Kidney (tissue), 14 donors: ENCODE measurements around the gene TRERF1. TPM values are rescaled to one million over a fixed set of nuclear protein-coding genes. Genes with fewer than 3 reads are reported as not detected.

Experiments
- DNase-seq, 5 donors: peaks; one replicate each; pipeline ENCODE4 v3.0.0-alpha.2; 2013 to 2020
- FAIRE-seq: peaks from 2 replicates; lab custom pipeline; 2012; peaks lifted over from hg19 to GRCh38; lab: Jason Lieb, UNC
- H3K27ac ChIP-seq, 2 donors: one replicate each; pipeline ENCODE4 v1.7.0; 2013; ENCODE audit warnings: low read depth in 2 of 2, low read length in 2 of 2, inconsistent platforms in 1 of 2
- H3K27me3 ChIP-seq: one replicate; pipeline ENCODE4 v1.7.1; 2013; ENCODE audit warnings: low read length, inconsistent platforms; ENCODE audit not compliant: control insufficient read depth, insufficient read depth
- H3K36me3 ChIP-seq, 3 donors: one replicate each; pipeline versions ENCODE4 v1.7.0 to v1.7.1; 2013; ENCODE audit warnings: low read length in 3 of 3, control low read depth in 1 of 3, inconsistent platforms in 1 of 3; ENCODE audit not compliant: insufficient read depth in 3 of 3, control insufficient read depth in 2 of 3
- H3K4me1 ChIP-seq, 3 donors: one replicate each; pipeline versions ENCODE4 v1.7.0 to v1.7.1; 2013; ENCODE audit warnings: low read length in 3 of 3, inconsistent platforms in 1 of 3, low read depth in 1 of 3; ENCODE audit not compliant: control insufficient read depth in 2 of 3, insufficient read depth in 2 of 3
- H3K4me3 ChIP-seq, 3 donors: one replicate each; pipeline versions ENCODE4 v1.7.0 to v1.8.1; 2013; ENCODE audit warnings: low read length in 3 of 3, control low read depth in 1 of 3, inconsistent platforms in 1 of 3
- H3K9ac ChIP-seq, 3 donors: one replicate each; pipeline versions ENCODE4 v1.7.0 to v1.7.1; 2013; ENCODE audit warnings: low read length in 3 of 3, control low read depth in 1 of 3, inconsistent platforms in 1 of 3
- H3K9me3 ChIP-seq, 3 donors: one replicate each; pipeline versions ENCODE4 v1.7.0 to v1.7.1; 2013; ENCODE audit warnings: low read length in 3 of 3, control low read depth in 1 of 3, inconsistent platforms in 1 of 3; ENCODE audit not compliant: control insufficient read depth in 2 of 3, insufficient read depth in 1 of 3
- CTCF ChIP-seq: IDR thresholded peaks from 3 replicates; pipeline ENCODE4 v1.5.1; 2012; ENCODE audit warnings: mild to moderate bottlenecking, moderate library complexity, borderline replicate concordance; ENCODE audit not compliant: insufficient read depth; ENCODE audit errors: extremely low read depth
- intact Hi-C: fragments of 100-400 bp; cut with DNase I; formaldehyde crosslinking; loops from one replicate; pipeline ENCODE4 v1.11.1; 2022
- polyA plus RNA-seq: library from polyadenylated mRNA; stranded (reverse); fragments of 350-450 nt; fragmentation: Illumina TruSeq; extraction: RNeasy Lipid Tissue Mini Kit (QIAGEN cat#74804); gene quantifications from one replicate; pipeline ENCODE4 v1.2.3, GENCODE V29; 2014; ENCODE audit warnings: low read depth, low replicate concordance; ENCODE audit not compliant: insufficient read depth
- total RNA-seq: library from RNA; stranded (reverse); fragmentation: NEBNext Ultra II Directional; extraction: Animal tissue kit (Norgen Biotek cat#: 25700); gene quantifications from one replicate; pipeline ENCODE4 v1.2.1, GENCODE V29; 2021
- donor health status: control.
- donor health status: control.
- donor health status: control.
- donor health status: control.
- donor health status: control.
- donor health status: DM: yes; HTN: yes; CAD: no.
- donor health status: Normal renal cell carcinoma (clear cell type).

TRERF1 gene
- total and polyA plus RNA-seq, 2 donors from 2014 or later, result 1.5 to 8.4 TPM

- Histone ChIP-seq H3K9ac (peak overlapping the region in 1 of 3 donors; percentile 55), H3K27me3 (no peaks in the 10 kb centered on the region), H3K36me3 (no peaks in the 10 kb centered on the region), H3K9me3 (no peaks in the 10 kb centered on the region), H3K27ac (peak overlapping the region; percentile 44 to 73), H3K4me3 (peak overlapping the region in 1 of 3 donors; percentile 23), H3K4me1 (peaks cover 7 to 18% (median 12%) of the 10 kb centered on the region in 3 donors)
- intact Hi-C loops, result no loop called here
- TF ChIP-seq CTCF, result no peak
- DNase-seq (peak in 1 of 5 donors; percentile 14), FAIRE-seq (no peak)
Observed at GRCh38 chr6:42227173-42227850, 224.4 kb downstream of the TRERF1 start.

DNA sequence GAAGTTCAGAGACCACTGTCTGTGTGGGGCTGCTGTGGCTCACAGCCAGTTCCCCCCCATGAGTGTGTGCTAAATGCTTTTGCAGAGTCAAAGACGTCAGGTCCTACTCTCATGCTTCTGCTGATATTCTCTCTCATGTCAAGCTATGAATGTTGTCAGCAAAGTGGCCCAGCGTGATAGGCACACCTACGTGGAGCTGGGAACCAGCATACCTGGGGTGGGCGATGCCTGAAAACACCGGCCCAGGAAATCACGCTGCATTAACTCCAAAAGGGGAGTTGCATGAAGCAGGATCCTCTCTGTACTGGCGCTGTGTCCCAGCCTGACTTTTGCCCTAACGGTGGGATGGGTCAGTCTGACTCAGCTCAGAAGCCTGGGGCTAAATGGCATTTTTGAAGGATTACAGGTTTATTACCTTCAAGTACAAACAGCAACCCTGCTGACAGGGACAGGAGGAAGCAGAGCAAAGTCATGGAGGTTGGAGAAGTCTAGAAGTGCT, 225.0 kb downstream of the TRERF1 start:
- FAIRE-seq (no peak), DNase-seq (peak in 4 of 5 donors; percentile 27 to 86 (median 46))
- Histone ChIP-seq H3K36me3 (no peaks in the 10 kb centered on the region), H3K9ac (peak overlapping the region in 1 of 3 donors; percentile 55), H3K27ac (peak overlapping the region; percentile 44 to 73), H3K4me1 (peaks cover 7 to 18% (median 12%) of the 10 kb centered on the region in 3 donors), H3K27me3 (no peaks in the 10 kb centered on the region), H3K9me3 (no peaks in the 10 kb centered on the region), H3K4me3 (peak overlapping the region in 1 of 3 donors; percentile 23)
- no peak for TF ChIP-seq CTCF
- intact Hi-C loops, result no loop called here

- no peaks in the 10 kb centered on the region for H3K36me3 ChIP-seq
- DNase-seq (peak in 2 of 5 donors; percentile 4 to 20), FAIRE-seq (no peak)
- intact Hi-C loops, result no loop called here
- H3K4me3 ChIP-seq, result no peak overlapping the region
- H3K27ac ChIP-seq, result peak overlapping the region in 1 of 2 donors; percentile 73
- TF ChIP-seq CTCF, result no peak
- H3K9me3 ChIP-seq, result no peaks in the 10 kb centered on the region
- H3K27me3 ChIP-seq, result no peaks in the 10 kb centered on the region
- H3K9ac ChIP-seq, result peak overlapping the region in 1 of 3 donors; percentile 55
- H3K4me1 ChIP-seq, result peaks cover 7 to 18% (median 12%) of the 10 kb centered on the region in 3 donors
Observed at GRCh38 chr6:42226161-42226611, 225.5 kb downstream of the TRERF1 start.
